Neutrophil (primary cell): ENCODE data around the gene CCNL2.
"Not testable (repeated sequence)": the region's sequence is repeated elsewhere in the genome, so short reads cannot be mapped to it uniquely, and the experiment has no call there.

Experiments
- H3K27ac ChIP-seq: fragments of 200-600 bp; sonication (generic); 2 replicates; pipeline ENCODE4 v1.5.1; 2016; ENCODE audit warnings: mild to moderate bottlenecking, moderate library complexity
- H3K27me3 ChIP-seq: fragments of 200-600 bp; sonication (generic); 2 replicates; pipeline ENCODE4 v1.6.0; 2016; ENCODE audit warnings: mild to moderate bottlenecking
- H3K36me3 ChIP-seq: fragments of 200-600 bp; sonication (generic); 2 replicates; pipeline ENCODE4 v1.5.1; 2017
- H3K4me1 ChIP-seq, 2 experiments: fragments of 200-600 bp in 1 of 2; sonication (generic) in 1 of 2; 1 replicate in 1 of 2; 2 replicates in 1 of 2; pipeline versions ENCODE4 v1.5.1 to v1.6.1; 2013 to 2016; ENCODE audit warnings: low read depth in 1 of 2, low read length in 1 of 2, mild to moderate bottlenecking in 1 of 2, moderate library complexity in 1 of 2; ENCODE audit not compliant: control insufficient read depth in 1 of 2, insufficient read depth in 1 of 2
- H3K4me3 ChIP-seq, 2 experiments: fragments of 200-600 bp in 1 of 2; sonication (generic) in 1 of 2; 1 replicate in 1 of 2; 2 replicates in 1 of 2; pipeline ENCODE4 v1.5.1; 2013 to 2016; ENCODE audit warnings: low read depth in 1 of 2, low read length in 1 of 2, mild to moderate bottlenecking in 1 of 2, moderate library complexity in 1 of 2
- H3K9me3 ChIP-seq: fragments of 200-600 bp; sonication (generic); 2 replicates; pipeline ENCODE4 v1.5.1; 2016
- TF ChIP-seq, protein P1 (sequence below): fragments of 200-600 bp; sonication (generic); IDR thresholded peaks from 2 replicates; pipeline ENCODE4 v1.5.1; 2016; ENCODE audit warnings: antibody characterized with exemption

CCNL2 gene

DNA sequence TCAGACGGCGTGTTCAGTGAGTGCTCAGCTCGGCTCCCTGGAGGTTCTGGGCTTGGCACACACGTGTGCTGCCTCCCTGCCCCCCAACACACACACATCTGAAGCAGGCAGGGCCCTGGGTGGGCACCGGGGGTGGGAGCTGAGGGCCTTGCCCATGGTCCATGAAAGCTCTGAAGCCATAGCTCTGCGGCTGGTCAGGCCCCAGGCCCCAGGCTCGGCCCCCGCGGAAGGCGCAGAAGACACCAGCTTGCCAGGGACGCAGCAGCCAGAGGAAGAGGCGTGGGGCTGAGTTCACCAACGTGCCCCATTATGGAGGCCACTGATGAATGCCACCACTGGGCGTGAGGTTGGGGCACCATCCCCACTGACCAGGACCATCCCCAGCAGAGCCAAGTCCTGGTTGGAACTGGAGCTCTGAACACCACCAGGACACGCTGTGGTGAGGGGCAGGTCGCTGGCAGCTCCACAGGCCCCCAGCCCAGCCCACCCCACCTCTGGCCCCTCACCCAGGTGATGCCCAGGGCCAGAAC lies 28.3 kb downstream of the CCNL2 start:
- TF ChIP-seq, protein P1, sequence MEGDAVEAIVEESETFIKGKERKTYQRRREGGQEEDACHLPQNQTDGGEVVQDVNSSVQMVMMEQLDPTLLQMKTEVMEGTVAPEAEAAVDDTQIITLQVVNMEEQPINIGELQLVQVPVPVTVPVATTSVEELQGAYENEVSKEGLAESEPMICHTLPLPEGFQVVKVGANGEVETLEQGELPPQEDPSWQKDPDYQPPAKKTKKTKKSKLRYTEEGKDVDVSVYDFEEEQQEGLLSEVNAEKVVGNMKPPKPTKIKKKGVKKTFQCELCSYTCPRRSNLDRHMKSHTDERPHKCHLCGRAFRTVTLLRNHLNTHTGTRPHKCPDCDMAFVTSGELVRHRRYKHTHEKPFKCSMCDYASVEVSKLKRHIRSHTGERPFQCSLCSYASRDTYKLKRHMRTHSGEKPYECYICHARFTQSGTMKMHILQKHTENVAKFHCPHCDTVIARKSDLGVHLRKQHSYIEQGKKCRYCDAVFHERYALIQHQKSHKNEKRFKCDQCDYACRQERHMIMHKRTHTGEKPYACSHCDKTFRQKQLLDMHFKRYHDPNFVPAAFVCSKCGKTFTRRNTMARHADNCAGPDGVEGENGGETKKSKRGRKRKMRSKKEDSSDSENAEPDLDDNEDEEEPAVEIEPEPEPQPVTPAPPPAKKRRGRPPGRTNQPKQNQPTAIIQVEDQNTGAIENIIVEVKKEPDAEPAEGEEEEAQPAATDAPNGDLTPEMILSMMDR, result no peak
- H3K36me3 ChIP-seq, result peaks cover 20% of the 10 kb centered on the region
- no peaks in the 10 kb centered on the region for H3K9me3 ChIP-seq
- peaks cover 17% of the 10 kb centered on the region for H3K27me3 ChIP-seq
- peaks cover 20 to 28% of the 10 kb centered on the region in 2 experiments for H3K4me1 ChIP-seq
- no peak overlapping the region for H3K4me3 ChIP-seq
- H3K27ac ChIP-seq, result no peak overlapping the region

DNA sequence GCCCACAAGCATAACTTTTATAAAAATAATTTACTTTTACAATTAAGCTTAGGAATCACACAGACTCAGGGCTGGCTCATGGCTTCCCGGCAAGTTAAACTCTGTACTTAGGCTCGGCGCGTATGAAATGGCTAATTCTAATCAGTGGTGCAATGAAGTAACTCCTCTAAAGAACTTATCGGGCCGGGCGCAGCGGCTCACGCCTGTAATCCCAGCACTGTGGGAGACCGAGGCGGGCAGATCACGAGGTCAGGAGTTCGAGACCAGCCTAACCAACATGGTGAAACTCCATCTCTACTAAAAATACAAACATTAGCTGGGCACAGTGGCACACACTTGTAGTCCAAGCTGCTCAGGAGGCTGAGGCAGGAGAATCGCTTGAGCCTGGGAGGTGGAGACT lies 29.0 kb downstream of the CCNL2 start:
- Histone ChIP-seq H3K36me3 (peaks cover 20% of the 10 kb centered on the region), H3K4me1 (peaks cover 20 to 28% of the 10 kb centered on the region in 2 experiments), H3K27me3 (peaks cover 18% of the 10 kb centered on the region)
- not testable (repeated sequence) for H3K4me3 ChIP-seq, H3K9me3 ChIP-seq, H3K27ac ChIP-seq

DNA sequence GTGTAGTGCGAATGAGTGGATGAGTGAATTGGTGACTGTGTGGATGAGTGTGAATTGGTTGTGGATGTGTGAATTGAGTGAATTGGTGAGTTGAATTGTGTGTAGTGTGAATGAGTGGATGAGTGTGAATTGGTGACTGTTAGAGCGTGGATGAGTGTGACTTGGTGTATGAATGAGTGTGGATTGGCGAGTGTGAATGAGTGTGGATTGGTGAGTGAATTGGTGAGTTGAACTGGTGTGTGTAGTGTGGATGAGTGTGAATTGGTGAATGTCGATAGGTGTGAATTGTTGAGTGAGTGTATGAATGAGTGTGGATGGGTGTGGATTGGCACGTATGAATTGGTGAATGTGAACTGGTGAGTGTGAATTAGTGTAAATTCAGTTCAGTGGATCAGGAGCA lies 31.8 kb downstream of the CCNL2 start:
- Histone ChIP-seq H3K36me3 (no peaks in the 10 kb centered on the region), H3K27ac (no peak overlapping the region), H3K4me3 (no peak overlapping the region), H3K9me3 (no peaks in the 10 kb centered on the region), H3K4me1 (peaks cover 9 to 11% of the 10 kb centered on the region in 2 experiments), H3K27me3 (peaks cover 36% of the 10 kb centered on the region)
- TF ChIP-seq, protein P1, result no peak

DNA sequence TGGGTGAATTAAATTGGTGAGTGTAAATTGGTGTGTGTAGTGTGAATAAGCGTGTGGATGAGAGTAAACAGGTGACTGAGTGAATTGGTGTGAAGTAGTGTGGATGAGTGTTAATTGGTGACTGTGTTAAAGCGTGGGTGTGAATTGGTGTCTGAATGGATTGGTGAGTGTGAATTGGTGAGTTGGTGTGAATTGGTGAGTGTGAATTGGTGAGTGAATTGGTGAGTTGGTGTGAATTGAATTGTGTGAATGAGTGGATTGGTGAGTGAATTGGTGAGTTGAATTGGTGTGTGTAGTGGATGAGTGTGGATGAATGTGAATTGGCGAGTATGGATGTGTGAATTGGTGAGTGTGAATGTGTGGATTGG lies 32.5 kb downstream of the CCNL2 start:
- H3K9me3 ChIP-seq, result no peaks in the 10 kb centered on the region
- H3K4me1 ChIP-seq, result peaks cover 3 to 5% of the 10 kb centered on the region in 2 experiments
- TF ChIP-seq, protein P1, result no peak
- H3K27me3 ChIP-seq, result peaks cover 43% of the 10 kb centered on the region
- no peaks in the 10 kb centered on the region for H3K36me3 ChIP-seq
- H3K27ac ChIP-seq, result no peak overlapping the region
- H3K4me3 ChIP-seq, result no peak overlapping the region

DNA sequence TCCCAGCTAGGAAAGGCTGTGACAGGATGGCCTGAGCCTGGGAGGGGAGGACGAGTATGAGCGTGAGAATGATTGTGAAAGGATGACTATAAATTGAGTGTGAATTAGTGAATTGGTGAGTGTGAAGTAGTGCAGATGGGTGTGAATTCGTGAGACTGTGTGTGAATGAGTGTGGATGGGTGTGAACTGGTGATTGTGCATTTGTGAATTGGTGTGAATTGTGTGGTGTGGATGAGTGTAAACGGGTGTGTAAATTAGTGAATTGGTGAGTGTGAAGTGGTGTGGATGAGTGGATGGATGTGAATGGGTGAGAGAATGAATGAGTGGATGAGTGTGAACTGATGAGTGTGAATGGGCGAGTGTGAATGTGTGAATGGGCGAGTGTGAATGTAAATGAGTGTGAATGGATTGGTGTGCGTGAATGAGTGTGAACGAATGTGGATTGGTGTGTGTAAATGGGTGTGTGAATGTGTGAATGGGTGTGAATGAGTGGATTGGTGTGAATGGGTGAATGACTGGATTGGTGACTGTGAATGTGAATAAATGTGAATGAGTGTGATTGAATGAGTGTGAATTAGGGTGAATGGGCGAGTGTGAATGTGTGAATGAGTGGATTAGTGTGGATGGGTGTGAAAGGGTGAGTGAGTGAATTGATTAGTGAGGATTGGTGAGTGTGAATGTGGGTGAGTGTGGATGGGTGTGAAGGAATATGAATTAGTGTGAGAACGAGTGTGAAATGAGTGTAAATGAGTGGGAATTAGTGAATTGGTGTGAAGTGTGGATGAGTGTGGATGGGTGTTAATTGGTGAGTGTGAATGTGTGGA lies 33.0 kb downstream of the CCNL2 start:
- Histone ChIP-seq H3K36me3 (no peaks in the 10 kb centered on the region), H3K27me3 (peaks cover 49% of the 10 kb centered on the region), H3K27ac (no peak overlapping the region), H3K9me3 (no peaks in the 10 kb centered on the region), H3K4me1 (no peaks in the 10 kb centered on the region), H3K4me3 (no peak overlapping the region)
- TF ChIP-seq, protein P1, result no peak

DNA sequence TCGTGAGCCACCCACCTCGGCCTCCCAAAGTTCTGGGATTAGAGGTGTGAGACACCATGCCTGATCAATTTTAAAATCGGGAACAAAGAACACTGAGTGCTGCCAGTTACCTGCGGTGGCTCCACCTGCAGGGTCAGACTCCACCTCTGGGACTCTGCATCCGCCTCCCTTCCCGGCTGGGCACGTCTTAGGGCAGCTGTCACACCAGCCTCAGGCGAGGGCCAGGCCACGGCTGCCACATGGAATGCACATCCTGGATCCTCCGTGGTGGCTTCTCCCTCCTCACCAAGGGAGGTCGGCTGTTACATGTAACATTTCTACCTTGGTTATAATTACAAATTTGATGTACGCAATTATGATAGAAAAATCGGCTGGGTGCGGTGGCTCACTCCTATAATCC lies 34.9 kb downstream of the CCNL2 start:
- Histone ChIP-seq H3K27ac (no peak overlapping the region), H3K36me3 (no peaks in the 10 kb centered on the region), H3K4me3 (no peak overlapping the region), H3K27me3 (peaks cover 61% of the 10 kb centered on the region), H3K9me3 (no peaks in the 10 kb centered on the region), H3K4me1 (no peaks in the 10 kb centered on the region)
- TF ChIP-seq, protein P1, result no peak
